RKO (cell line): ENCODE results near the gene RASGRP4.
"Not testable (repeated sequence)": the region's sequence is repeated elsewhere in the genome, so short reads cannot be mapped to it uniquely, and the experiment has no call there.

Source experiments
- DNase-seq: peaks from one replicate; pipeline ENCODE4 v3.0.0-alpha.2; 2016; ENCODE audit warnings: low spot score

The RASGRP4 gene

GRCh38 chr19:38448225-38448624 lies 22.2 kb upstream of the RASGRP4 start:
- DNase-seq = no peak

GRCh38 chr19:38445362-38445761 lies 19.3 kb upstream of the RASGRP4 start:
- DNase-seq = no peak

- DNase-seq = no peak
Observed at GRCh38 chr19:38444026-38444425, 18.0 kb upstream of the RASGRP4 start.

- DNase-seq = no peak
Observed at GRCh38 chr19:38443458-38443999, 17.5 kb upstream of the RASGRP4 start.

DNA sequence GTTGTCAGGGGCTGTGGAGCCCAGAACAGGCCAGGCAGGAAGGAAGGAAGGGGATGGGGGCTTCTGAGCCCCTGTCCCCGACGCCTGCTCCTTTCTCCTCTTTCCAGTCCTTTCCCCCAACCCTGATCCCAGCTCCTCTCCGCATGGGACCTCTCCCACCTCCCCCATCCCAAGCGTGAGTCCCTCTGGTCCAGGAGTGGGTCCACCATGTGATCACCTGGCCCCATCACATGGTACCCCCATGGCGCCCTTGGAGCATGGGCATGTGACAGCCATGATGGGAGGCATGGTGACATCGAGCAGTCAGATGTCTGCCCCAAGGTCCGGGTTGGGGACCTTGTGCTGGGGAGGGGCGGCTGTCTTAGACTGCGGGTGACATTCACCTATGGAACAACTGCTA lies 16.7 kb upstream of the RASGRP4 start:
- DNase-seq = no peak

GRCh38 chr19:38441657-38442348 lies 15.8 kb upstream of the RASGRP4 start:
- DNase-seq = no peak

DNA sequence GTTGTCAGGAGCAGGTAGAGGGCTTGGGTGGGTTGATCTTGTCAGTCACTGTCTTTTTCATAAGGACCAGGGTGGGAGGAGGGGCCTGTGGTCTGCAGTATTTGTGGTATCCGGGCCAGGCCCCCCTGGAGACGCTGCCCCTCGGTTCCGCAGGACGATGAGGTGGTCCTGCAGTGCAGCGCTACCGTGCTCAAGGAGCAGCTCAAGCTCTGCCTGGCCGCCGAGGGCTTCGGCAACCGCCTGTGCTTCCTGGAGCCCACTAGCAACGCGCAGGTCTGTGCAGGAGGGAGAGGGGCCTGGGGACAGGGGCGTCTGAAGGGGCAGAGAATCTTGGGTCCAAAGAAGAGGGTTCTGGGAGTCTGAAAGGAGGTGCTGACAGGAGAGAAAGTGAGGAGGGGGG lies 14.6 kb upstream of the RASGRP4 start:
- DNase-seq = no peak

DNA sequence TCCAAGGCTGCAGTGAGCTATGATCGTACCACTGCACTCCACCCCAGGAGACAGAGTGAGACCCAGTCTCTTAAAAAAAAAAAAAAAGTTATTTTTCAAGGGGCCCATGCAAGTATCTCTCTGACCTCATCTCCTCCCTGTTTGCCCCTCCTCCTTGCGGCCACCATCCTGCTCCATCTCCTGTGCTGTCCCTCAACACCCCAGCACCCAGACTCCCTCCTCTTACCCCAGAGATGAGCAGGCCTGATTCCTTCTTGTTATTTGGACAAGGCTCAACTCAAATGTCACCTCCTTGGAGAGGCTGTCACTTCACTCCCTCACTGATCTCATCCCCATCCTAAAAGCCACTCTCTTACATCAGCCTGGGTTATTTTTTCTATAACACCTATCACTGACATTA lies 11.9 kb upstream of the RASGRP4 start:
- no peak for DNase-seq

GRCh38 chr19:38437295-38437694 lies 11.3 kb upstream of the RASGRP4 start:
- no peak for DNase-seq

DNA sequence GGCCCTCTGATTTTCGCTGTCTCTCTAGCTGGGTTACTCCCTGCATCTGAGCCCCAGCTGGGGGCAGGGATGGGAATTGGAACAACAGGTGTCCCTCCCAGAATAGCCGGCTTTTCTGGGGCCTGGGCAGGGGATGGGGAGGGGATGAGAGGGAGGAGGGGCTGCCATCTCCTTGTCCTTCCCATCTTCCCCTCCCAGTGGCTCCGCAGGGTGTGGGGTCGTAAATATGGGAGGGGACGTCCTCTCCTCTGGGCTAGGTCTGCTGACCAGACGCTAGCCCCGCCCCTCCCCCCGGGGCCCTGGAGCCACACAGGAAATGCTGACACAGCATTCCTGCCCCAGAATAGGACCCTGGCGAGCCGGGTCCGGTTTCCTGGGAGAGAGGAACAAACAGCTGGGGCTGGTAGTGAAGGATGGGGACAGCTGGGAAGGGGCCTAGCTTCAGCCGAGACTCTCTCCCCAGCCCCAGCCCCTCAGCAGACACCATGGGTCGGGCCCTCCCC lies 8.6 kb upstream of the RASGRP4 start:
- no peak for DNase-seq

GRCh38 chr19:38433268-38433733 lies 7.3 kb upstream of the RASGRP4 start, which contains the start of gene RYR1:
Gene RYR1, plus strand, starts transcription at chr19:38433691. Its CDS starts 139 bp downstream, at chr19:38433830.
- no peak for DNase-seq

- DNase-seq = no peak
Observed at GRCh38 chr19:38430931-38431330, 4.9 kb upstream of the RASGRP4 start.

DNA sequence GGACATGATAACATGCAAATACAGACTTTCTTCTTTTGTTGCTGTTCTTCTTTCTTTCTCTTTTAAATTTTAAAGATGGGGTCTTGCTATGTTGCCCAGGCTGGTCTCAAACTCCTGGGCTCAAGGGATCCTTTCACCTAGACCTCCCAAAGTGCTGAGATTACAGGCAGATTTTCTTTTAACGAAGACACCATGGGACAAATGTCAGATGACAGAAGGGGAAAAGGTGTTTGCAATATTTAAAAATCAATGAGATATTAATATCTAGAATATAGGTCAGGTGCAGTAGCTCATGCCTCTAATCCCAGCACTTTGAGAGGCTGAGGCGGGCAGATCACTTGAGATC lies 3.8 kb upstream of the RASGRP4 start:
- no peak for DNase-seq

- DNase-seq = no peak
Observed at GRCh38 chr19:38429055-38429810, 3.2 kb upstream of the RASGRP4 start.

DNA sequence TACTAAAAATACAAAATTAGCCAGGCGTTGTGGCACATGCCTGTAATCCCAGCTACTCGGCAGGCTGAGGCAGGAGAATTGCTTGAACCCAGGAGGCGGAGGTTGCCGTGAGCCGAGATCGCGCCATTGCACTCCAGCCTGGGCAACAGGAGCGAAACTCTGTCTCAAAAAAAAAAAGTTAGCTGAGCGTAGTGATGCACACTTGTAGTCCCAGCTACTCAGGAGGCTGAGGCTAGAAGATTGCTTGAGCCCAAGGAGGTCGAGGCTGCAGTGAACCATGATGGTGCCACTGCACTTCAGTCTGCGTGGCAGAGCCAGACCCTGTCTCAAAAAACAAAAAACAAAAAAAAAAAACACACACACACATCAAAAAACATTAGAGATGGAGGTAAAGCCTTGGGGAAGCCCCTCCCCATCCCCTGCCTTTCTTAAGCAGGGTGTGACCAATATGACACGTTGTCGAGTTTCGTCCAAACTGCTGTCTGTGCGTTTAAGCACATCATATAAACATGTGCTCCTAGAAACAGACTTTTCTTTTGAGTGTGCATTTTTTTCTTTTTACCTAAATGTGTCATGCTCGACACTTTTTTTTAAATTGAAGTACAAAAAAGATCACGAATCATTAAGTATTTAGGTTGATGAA lies 1.1 kb upstream of the RASGRP4 start:
- not testable (repeated sequence) for DNase-seq

GRCh38 chr19:38425222-38425809 lies 703 bp downstream of the RASGRP4 start:
- DNase-seq = no peak

GRCh38 chr19:38424272-38424671 lies 1.7 kb downstream of the RASGRP4 start:
- no peak for DNase-seq

- DNase-seq = no peak
Observed at GRCh38 chr19:38422438-38422837, 3.6 kb downstream of the RASGRP4 start.

GRCh38 chr19:38421856-38422255 lies 4.2 kb downstream of the RASGRP4 start:
- DNase-seq = no peak

- no peak for DNase-seq
Observed at GRCh38 chr19:38420935-38421334, 5.1 kb downstream of the RASGRP4 start.

DNA sequence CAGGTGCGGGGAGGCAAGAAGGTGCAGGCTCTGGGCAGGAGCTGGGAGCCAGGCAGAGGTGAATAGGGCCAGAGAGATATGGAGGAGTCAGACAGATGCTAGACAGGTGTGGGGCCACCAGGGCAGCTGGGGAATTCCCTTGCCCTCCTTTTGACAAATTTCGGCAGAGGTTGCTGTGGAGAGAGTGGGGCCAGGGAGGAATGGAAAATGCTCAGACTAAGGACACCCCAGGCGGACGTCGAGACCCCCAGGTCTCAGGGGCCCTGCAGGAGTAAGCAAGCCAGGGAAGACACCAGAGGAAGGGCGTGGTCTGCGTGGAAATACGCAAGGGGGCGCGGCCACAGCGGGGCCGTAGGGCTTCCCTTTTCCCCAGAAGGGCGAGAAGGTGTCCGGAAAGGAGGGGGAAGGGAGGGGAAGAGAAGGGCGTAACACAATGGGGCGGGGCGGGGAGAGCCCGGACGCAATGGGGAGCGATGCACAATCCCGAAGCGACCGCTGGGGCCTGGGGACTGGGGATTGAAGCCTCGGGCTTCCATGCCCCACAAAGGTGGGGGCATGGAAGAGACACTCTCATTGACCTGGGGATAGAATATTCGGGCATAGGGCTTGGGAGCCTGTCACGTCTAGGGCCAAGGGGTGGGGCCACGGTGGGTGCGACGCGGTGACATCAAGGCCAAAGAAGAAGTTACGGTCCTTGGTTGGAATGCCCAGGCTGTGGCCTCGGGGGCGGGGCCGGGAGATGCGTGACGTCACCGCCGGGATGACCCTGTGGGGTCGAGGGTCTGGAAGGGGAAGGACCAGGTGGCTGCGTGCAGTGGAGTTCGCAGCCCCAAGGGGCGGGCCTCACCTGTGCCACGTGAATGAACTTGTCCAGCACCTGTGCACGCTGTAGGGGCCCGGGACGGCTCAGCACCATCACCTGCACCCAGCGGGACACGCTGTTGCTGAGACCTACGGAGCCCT lies 8.2 kb downstream of the RASGRP4 start:
- DNase-seq = no peak
